Stimulated activated naive CD4-positive, alpha-beta T cell (primary cell): ENCODE data around the gene NBEAL1.
"Not testable (repeated sequence)": the region's sequence is repeated elsewhere in the genome, so short reads cannot be mapped to it uniquely, and the experiment has no call there.

Experiments used
- DNase-seq, 6 experiments: peaks; one replicate each; lab custom pipeline; 2025; lab: John Stamatoyannopoulos, UW

NBEAL1 gene

DNA sequence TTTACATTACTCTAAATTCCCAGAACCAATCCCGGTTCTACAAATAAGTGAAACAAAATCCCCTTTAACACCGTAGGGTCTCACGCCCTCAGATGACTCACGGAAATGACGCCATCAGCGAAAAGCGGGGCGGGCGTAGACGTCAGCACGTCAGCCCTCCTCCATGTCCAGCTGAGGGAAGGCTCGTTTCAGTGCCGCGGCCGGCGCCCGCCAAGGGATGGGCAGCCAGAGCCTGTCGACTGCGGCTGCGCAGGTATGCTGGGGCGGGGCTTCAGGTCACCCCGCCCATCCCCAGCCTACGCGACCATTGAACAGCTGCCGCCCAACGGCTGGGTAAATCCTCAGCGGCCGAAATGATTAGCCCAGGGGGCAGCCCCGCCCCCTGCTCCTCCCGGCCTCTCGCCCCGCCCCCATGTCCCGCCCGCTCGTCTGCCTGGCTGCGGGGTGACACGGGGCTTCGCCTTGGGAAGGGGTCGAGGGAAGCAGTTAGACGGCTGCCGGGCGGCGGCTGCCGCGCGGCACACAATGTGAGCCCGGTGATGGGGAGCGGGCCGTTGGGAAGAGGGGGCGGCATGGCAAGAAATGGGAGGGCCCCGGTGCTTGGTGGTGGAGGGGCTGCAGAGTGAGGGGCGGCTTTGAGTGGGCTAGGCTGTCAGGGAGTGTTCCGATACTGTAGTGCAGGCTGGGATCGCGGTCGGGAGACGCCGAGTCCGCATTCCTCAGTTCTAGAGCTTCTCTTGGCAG is at the start of gene NBEAL1:
TSS of gene NBEAL1 (plus strand) at position 420 of the 744 bp plus-strand sequence. CDS start 1,510 bp downstream, outside the sequence.
- DNase-seq, result peak; percentile 84 to 96 (median 90)

DNA sequence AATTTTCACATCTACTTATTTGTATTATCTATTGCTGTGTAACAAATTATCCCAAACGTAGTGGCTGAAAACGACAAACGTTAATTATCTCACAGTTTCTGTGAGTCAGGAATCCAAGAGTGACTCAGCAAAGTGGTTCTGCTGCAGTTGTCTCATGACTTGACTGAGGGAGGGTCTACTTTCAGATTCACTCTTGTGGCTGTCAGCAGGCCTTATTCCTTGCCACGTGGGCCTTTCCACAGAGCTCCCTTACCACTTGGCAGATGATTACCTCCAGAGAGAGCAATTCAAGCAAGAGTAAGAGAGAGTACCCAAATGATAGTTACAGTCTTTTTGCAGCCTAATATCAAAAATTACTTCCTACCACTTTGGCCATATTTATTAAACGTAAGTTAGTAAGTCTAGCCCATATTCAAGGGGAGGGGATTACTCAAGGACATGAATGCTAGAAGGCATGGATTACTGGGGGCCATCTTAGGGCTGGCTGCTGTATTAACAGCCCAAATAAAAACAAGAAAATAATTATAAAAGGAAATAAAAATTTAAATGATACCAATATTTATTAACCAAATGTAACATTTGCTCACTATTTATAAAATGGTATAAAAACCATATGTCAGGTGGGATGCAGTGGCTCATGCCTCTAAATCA is 48.7 kb upstream of the NBEAL1 start:
- no peak for DNase-seq

DNA sequence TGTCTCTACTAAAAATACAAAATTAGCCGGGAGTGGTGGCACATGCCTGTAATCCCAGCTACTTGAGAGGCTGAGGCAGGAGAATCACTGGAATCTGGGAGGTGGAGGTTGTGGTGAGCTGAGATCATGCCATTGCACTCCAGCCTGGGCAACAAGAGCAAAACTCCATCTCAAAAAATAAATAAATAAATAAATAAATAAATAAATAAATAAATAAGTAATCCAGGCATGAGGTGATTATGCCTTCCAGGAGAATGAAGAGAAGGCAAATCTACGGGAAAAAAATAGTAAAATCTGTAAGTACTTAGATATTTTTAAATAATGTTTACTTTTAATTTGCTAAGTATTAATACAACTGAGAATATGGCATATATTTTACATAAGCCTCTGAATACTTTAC is 45.3 kb upstream of the NBEAL1 start:
- DNase-seq, result not testable (repeated sequence)

DNA sequence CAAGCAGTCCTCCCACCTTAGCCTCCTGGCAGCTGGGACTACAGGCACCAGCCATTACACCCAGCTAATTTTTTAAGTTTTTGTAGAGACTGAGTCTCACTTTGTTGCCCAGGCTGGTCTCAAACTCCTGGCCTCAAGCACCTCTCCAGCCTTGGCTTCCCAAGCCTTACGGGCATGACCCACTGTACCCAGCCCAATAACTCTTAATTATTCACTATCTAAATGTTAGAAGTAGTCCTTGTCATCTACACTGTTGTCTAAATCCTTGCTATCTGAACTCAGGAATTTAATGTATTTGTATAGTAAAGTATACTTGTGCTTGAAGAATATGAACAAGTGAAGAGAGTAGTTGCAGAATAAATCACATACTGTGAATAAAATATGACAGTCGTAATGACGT is 37.9 kb upstream of the NBEAL1 start:
- no peak for DNase-seq

DNA sequence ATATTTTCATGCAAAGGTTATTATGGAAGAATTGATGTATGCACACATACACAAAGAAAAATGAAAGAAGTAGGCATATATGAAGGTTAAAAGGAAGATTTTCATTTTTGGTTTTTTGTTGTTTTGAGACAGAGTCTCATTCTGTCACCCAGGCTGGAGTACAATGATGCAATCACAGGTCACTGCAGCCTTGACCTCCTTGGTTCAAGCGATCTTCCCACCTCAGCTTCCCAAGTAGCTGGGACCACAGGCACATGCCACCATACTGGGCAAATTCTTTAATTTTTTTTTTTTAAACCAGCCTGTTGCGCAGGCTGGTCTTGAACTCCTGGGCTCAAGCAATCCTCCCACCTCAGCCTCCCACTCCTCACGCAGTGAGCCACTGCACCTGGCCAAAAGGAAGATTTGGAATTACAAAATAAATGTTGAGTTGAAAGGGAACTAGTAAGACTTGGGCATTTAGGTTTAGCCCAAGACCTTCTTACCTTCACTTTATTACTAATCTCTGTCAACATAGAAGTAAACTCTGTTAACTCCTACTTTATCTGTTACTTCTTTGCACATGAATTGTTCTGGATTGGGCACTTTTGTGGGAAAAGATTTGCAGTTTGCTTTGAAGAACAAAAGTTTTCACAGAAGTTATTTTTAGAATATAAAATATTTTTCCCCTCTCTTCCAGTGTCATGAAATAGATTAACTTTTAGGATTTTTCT is 31.7 kb upstream of the NBEAL1 start:
- no peak for DNase-seq

DNA sequence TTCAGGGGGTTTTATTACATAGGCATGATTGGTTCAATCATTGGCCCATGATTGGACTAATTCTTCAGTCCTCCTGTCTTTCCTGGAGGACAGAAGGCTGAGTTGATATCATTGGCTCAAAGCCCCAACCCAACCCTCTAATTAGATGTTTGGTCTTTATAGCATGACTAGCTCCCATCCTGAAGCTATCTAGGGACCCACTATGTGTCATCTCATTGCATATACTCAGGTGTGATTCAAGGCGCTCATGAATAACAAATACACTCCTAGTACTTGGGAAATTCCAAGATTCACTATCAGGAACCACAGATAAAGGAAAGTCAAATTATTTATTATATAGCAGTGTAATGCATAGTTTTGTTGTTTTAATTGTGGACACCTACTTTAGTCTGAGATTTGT is 24.9 kb upstream of the NBEAL1 start:
- DNase-seq, result no peak

DNA sequence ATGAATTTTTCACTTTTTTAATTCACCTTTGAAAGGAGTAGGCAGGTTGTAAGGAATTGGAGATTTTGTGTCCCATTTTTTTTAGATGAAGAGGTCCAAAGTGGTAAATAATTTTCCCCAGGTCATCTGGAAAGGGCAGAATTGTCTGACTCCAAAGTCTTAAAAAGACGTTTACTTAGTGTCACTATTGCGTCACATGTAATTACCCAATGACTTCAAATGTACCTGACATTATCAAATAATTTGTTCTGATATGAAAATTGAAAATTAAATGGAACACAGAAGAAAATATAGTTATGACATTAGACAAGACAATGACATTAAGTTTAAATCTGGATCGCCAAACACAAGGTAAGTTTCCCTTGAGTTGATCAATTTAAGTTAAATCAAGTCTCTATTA is 24.2 kb upstream of the NBEAL1 start:
- no peak for DNase-seq

DNA sequence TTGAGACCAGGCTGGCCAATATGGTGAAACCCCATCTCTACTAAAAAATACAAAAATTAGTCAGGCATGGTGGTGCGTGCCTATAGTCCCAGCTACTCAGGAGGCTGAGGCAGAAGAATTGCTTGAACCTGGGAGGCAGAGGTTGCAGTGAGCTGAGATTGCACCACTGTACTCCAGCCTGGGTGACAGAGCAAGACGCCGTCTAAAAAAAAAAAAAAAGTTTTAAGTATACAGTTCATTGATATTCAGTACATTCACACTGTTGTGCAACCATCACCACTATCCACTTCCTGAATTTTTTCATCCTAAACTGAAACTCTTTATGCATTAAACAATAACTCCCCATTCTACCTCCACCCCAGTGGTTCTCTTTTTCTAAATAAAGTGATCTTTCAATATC is 17.6 kb upstream of the NBEAL1 start:
- DNase-seq, result not testable (repeated sequence)

DNA sequence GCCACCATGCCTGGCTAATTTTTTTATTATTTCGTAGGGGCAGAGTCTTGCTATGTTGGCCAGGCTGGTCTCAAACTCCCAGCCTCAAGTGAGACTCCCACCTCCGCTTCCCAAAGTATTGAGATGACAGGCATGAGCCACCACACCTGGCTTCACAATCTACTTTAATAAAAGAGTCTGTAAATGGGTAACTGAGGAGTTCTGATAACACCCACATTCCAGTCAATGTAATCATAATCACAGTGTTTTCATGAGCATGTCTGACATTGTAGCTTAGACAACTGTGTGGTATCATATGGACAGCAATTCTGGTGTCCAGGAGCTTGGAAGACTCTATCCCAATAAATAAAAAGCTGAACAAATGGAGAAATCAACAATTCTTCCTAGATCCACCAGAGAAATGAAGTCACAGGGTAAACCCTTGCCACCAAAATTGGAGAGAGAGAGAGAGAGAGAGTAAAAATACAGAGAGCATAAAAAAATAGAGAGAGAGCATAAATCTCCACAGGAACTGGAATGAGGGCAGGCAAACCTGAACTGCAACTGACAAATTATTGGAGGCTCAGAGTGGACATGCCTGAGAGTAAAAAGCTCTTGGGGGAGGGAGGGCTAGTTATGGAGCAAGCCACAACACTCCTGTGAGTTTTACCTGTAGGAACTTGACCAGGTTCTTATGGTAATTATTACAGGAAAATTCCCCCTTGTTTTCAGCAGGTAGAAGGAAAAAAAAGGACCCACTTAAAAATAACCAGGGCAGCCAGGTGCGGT is 12.4 kb upstream of the NBEAL1 start:
- no peak for DNase-seq

DNA sequence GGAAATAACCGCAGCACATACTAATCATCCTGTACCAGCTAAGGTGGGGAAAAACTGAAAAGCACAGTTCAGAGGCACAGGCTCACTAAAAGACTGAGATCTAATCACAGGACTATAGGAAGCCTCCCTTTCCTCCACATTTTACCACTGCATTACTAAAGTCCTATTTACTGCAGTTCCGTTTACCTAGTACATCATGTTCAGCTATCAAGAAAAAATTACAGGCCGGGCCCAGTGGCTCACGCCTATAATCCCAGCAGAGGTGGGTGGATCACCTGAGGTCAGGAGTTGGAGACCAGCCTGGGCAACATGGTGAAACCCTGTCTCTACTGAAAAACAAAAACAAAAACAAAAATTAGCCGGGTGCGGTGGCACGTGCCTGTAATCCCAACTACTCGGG is 11.0 kb upstream of the NBEAL1 start:
- no peak for DNase-seq

DNA sequence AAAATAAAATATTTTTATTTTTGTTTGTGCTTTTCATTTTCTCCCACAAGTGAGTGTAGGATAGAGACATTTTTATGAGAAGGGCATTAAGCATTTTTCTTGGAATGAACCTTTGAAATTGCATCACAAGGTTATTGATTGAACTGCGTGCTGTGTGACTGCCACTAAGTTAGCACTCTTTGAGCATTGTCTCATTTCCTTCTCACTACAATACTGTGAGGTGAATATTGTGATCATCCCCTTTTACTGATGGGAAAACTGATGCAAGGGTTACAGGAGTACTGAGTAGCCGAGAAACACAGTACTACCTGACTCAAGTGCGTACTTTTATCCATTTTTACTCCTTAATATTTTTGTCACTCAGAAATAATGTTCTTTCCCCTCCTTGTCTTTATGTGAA is 2.0 kb downstream of the NBEAL1 start:
- DNase-seq, result no peak

DNA sequence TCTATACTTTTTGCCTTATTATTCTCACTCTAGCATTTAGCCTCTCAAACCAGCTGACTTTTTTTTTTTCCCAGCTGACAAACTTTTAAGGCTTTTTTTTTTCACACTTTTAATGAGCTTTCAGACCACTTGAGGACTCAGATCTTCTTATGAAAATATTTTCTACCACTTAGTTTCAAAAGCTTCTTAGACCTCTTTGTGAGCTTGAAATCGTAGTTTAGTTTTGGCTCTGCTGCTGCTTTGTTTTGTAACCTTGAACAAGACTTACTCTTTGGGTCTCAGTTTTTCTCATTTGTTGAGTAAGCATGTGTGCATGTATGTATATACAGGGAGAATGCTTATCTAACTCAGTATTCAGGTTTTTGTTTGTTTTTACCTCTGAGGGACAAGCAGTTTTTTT is 3.5 kb downstream of the NBEAL1 start:
- DNase-seq, result no peak

DNA sequence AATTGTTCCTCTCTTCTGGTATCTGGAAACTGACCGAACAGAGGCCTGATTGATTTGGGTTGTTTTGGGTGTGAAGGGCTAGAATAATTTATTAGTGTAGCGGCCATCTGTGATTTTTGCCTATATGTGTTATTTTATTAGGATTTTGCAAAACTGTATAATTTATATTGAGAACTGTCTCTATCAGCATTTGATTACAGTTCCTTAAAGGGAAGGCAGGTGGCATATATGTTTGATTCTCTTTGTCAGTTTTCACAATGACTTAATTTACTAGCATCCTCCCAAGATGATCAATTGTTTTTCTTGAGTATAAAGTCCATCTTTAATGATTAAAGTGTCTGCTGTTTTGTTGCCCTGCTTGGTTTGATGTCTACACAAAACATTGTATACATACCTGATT is 4.5 kb downstream of the NBEAL1 start:
- no peak for DNase-seq

DNA sequence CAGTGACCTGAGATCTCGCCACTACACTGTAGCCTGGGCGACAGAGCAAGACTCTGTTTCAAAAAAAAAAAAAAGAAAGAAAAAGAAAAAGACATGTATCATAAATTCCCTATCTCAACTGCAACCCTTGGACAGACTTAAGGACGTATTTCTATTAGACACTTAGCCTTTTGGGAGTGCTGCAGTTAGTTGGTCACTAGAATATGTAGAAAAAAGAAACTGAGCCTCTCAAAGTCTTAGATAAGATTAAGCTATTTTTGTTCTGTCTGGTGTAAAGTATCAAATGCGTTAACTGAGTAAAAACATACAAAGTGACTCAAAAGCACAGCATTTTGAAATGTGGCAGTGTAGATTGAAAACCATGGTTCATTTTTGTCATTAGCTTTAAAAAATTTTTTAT is 7.3 kb downstream of the NBEAL1 start:
- DNase-seq, result no peak

DNA sequence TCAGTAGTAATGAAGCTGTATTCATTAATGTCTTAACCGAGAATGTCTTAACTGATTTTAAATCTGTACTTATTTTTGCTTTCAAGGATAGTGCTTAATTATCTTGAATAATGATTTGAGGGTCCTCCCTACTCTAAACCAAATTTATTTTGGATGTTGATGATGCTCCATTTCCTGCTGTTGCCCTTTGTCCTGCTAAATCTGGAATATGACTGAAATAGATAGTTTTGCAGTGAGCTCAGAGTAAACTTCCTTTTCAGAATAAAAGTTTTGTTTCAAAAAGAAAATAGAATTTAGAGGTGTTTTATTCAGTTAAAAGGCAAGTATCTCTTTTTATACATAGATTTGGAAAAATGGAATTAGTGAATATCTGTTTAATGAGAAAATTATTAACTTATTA is 8.1 kb downstream of the NBEAL1 start:
- no peak for DNase-seq

DNA sequence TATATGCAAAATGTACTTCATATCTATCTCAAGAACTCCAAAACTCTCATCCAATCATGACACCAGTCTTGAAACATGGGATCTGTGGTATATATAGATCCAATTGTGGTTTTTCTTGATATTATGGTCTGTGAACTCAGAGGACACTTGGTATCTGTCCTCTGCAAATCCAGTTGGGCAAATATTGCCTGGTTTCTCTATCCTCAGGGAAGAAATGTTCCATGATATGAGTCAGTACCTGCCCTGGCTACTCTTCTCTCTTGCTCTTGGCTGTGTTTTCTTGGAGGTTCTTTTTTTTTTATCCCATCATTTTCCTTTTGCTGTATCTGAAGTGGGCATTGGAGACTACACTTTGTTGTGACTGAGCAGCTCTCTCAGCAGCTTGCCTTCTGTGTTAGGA is 10.9 kb downstream of the NBEAL1 start:
- DNase-seq, result no peak

DNA sequence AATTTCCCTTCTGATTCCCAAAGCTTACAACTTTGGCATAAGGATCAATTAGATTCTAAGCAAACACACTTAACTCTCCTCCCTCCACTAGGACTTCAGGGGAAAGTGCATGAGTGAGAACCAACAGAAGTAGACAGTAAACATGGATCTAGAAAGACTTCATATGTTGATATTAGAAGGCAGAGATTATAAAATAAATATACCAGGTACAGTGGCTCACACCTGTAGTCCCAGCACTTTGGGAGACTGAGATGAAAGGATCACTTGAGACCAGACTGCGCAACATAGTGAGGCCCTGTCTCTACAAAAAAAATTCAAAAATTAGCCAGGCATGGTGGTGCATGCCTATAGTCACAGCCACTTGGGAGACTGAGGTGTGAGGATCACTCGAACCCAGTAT is 15.9 kb downstream of the NBEAL1 start:
- no peak for DNase-seq

DNA sequence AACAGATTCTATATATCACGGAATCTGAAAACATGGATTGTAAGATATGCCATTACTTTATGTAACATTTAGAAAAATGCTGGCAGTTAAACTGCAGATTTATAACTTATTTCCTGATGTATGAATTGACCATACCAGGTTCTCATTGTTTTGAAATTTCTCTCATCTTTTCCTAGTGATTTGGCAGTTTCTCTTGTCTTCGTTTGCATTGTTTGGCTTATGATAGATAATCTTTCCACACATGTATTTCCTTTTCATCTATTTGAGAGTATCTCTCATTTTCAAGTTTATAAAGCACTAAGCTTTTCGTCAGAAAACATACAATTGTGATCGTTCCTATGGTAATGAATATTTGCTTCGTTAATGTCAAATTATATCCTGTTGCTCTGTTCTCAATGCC is 16.3 kb downstream of the NBEAL1 start:
- DNase-seq, result no peak

DNA sequence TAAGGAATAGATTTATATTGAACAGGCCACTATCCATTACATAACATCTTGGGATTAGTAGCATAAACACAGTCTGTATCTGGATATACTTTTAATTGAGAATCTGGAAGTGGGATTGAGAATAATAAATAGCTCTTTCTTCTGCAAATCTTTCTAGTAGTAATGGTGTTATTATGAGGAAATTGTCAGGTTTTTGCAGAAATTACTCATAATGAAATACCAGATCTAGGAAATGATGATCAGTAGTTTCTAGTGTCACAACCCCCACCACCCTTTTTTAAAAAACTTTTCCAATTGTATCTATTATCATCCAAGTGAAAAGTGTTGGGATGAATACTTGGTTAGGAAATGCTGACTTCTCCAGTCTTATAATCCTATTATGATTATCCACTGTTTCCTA is 18.7 kb downstream of the NBEAL1 start:
- DNase-seq, result no peak

DNA sequence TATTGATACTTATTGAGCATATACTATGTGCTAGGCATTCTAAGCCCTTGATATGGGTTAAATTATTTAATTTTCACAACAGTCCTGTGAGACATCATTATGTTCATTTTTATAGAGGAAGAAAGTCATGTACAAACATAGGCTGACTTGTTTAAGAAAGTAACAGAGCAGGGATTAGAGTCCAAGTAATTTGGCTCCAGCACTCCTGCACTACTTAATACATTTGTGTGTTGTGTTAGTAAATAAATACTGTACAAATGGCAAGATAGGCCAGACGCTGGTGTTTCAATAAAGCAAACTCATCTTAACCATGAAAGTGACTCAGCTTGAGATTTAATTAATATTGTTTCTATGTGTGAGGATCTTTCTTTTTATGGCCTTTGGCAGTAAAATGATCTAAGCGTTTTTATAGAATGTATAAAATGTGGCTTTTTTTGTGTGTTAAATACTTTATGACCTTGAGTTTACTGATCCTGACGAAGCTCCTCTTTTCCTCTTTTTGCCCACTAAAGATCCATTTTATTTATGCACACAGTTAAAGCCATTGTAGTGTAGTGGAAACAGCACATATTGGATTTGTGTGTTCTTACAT is 21.3 kb downstream of the NBEAL1 start:
- no peak for DNase-seq

DNA sequence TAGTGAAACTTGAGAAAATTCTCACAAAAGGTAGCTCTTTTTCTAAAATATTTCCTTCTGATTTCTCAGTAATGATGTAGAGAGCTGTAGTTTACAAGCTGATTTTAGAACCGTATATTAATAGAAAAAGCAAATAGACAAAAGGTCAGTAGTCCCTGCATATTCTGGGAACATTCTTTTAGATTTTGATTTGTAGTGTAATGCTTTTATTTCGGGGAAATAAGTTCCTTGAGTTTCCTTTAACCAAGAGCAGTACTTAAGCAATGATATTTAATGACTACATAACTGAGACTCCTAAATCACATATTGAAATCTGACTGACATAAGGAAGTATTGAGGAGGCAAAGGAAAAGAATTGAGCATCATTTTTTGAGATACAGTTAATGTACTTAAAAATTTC is 22.4 kb downstream of the NBEAL1 start:
- no peak for DNase-seq

DNA sequence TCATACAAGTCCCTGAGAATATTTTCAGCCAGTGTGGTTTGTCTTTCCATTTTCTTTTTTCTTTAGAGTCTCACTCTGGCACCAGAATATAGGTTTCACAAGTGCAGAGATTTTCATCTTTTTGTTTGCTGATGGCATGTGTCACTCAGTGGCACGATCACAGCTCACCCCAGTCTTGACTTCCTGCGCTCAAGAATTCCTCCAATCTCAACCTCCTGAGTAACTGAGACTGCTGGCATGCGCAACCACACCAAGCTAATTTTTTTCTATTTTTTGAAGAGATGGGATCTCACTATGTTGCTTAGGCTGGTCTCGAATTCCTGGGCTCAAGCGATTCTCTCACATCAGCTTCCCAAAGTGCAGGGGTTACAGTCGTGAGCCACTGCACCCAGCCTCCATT is 23.9 kb downstream of the NBEAL1 start:
- DNase-seq, result no peak
